Stomach (tissue), 4 donors: ENCODE measurements around the gene TBX10.

Source experiments
- EP300 ChIP-seq: sonication (generic); formaldehyde crosslinking; IDR thresholded peaks from one replicate; pipeline ENCODE4 v1.6.1; 2017; ENCODE audit warnings: antibody characterized with exemption
- POLR2A ChIP-seq, 4 donors: fragments of 450-650 bp; IDR thresholded peaks; one replicate each; pipeline ENCODE4 v1.6.1; 2016; ENCODE audit warnings: antibody characterized with exemption in 4 of 4, control low read depth in 2 of 4, mild to moderate bottlenecking in 1 of 4, moderate library complexity in 1 of 4
- POLR2AphosphoS5 ChIP-seq, 3 donors: sonication (generic); formaldehyde crosslinking; IDR thresholded peaks; one replicate each; pipeline ENCODE4 v1.6.1; 2016; ENCODE audit warnings: antibody characterized with exemption in 3 of 3
- TF ChIP-seq, protein P1 (sequence below), 7 experiments: fragments of 450-650 bp in 4 of 7; fragments of 200-600 bp in 3 of 7; sonication (generic) in 3 of 7; IDR thresholded peaks; one replicate each; pipeline ENCODE4 v1.5.1; 2016 to 2019; ENCODE audit warnings: antibody characterized with exemption in 7 of 7, control low read depth in 2 of 7, mild to moderate bottlenecking in 1 of 7

DNA sequence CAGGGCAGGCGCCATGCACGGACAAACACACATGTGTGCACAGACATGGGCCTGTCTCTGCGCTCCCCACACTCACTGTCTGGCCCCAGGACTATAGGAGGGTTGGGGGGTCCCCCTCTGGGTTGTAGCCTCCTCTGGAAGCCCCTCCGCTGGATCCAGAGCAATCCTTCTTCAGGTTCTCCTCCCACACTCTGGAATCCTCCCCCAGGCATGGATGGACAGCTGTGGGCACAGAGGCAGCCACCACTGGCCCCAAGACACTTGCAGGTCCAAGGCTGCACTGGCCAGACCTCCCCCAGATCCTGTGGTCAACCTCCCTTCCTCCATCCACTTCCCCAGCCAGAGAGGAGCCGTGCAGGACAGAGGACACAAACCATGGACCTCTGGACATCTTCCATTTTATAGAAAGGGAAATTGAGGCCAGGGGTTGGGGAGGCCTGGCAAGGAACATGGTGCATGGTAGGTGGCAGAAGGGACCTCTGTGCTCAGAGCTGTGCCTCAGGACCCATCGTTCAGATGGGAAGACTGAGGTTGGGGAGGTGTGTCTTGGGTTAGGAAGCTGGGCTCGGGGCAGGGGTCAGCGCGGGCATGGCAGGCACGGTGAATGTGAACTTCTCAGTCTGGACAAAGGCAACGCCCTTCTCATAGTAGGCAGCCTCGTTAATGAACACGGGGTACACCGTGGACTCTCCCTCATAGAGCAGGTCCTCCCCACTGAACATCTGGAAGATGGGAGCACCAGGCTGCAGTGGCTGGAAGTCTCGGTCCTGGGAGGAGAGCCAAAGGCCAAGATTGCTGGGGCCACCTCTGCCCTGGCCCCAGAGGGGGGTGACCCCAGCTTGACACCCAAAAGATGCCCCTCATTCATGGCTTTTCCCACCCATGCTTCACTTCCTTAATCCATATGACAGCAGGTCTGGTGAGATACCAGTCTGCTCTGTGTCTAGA lies 2.9 kb upstream of the TBX10 start:
- TF ChIP-seq, protein P1, sequence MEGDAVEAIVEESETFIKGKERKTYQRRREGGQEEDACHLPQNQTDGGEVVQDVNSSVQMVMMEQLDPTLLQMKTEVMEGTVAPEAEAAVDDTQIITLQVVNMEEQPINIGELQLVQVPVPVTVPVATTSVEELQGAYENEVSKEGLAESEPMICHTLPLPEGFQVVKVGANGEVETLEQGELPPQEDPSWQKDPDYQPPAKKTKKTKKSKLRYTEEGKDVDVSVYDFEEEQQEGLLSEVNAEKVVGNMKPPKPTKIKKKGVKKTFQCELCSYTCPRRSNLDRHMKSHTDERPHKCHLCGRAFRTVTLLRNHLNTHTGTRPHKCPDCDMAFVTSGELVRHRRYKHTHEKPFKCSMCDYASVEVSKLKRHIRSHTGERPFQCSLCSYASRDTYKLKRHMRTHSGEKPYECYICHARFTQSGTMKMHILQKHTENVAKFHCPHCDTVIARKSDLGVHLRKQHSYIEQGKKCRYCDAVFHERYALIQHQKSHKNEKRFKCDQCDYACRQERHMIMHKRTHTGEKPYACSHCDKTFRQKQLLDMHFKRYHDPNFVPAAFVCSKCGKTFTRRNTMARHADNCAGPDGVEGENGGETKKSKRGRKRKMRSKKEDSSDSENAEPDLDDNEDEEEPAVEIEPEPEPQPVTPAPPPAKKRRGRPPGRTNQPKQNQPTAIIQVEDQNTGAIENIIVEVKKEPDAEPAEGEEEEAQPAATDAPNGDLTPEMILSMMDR (IDR thresholded peaks at IDR 0.05) = no peak
- no peak for TF ChIP-seq POLR2A (IDR thresholded peaks at IDR 0.05)
- no peak for TF ChIP-seq POLR2AphosphoS5 (IDR thresholded peaks at IDR 0.05)
- no peak for TF ChIP-seq EP300
